Measurements from ENCODE around the gene SPTBN1. TPM values are rescaled to one million over a fixed set of nuclear protein-coding genes. Genes with fewer than 3 reads are reported as not detected.

The SPTBN1 gene
- total and polyA plus RNA-seq, 8 donors, result 28.7 to 475 (median 193) TPM

- 54 to 70% (median 62%) methylated on average over 2 of the region's 2 CpGs for WGBS, 5 donors
- H3K27ac ChIP-seq, result peak overlapping the region in 4 of 5 donors; percentile 5 to 58 (median 20)
- H3K4me3 ChIP-seq, result peak overlapping the region in 1 of 4 donors; percentile 9
- no peaks in the 10 kb centered on the region for H3K9me3 ChIP-seq
- H3K4me1 ChIP-seq, result peaks cover 47 to 95% (median 74%) of the 10 kb centered on the region in 4 donors
- intact Hi-C loops (cut with DNase I; ENCODE audit: low total_unique reads), result no loop called here
- no peaks in the 10 kb centered on the region for H3K36me3 ChIP-seq
- no peaks in the 10 kb centered on the region for H3K27me3 ChIP-seq
- no peak for TF ChIP-seq POLR2A (IDR thresholded peaks at IDR 0.05)
- TF ChIP-seq CTCF (IDR thresholded peaks at IDR 0.05), result no peak
- no peak for TF ChIP-seq EP300 (IDR thresholded peaks at IDR 0.05)
- TF ChIP-seq POLR2AphosphoS5 (IDR thresholded peaks at IDR 0.05), result no peak
- DNase-seq, result no peak
These were observed 108.3 kb downstream of the SPTBN1 start for GRCh38 chr2:54564439-54564838.

GRCh38 chr2:54565551-54565950 is 109.4 kb downstream of the SPTBN1 start:
- intact Hi-C loops (cut with DNase I; ENCODE audit: low total_unique reads), result no loop called here
- TF ChIP-seq CTCF (IDR thresholded peaks at IDR 0.05), result no peak
- TF ChIP-seq EP300 (IDR thresholded peaks at IDR 0.05), result no peak
- TF ChIP-seq POLR2A (IDR thresholded peaks at IDR 0.05), result no peak
- no peak for TF ChIP-seq POLR2AphosphoS5 (IDR thresholded peaks at IDR 0.05)
- no peak for DNase-seq
- Histone ChIP-seq H3K4me3 (no peak overlapping the region), H3K27me3 (no peaks in the 10 kb centered on the region), H3K4me1 (peaks cover 58 to 95% (median 82%) of the 10 kb centered on the region in 4 donors), H3K9me3 (no peaks in the 10 kb centered on the region), H3K36me3 (no peaks in the 10 kb centered on the region), H3K27ac (peak overlapping the region in 3 of 5 donors; percentile 3 to 58 (median 32))

GRCh38 chr2:54566896-54567295 is 110.8 kb downstream of the SPTBN1 start:
- no peaks in the 10 kb centered on the region for H3K9me3 ChIP-seq
- no peaks in the 10 kb centered on the region for H3K36me3 ChIP-seq
- TF ChIP-seq POLR2AphosphoS5 (IDR thresholded peaks at IDR 0.05) (no peak), CTCF (IDR thresholded peaks at IDR 0.05) (no peak), EP300 (IDR thresholded peaks at IDR 0.05) (no peak), POLR2A (IDR thresholded peaks at IDR 0.05) (no peak)
- WGBS, 5 donors, result 40 to 57% (median 47%) methylated on average over 1 of the region's 1 CpG
- H3K4me3 ChIP-seq, result no peak overlapping the region
- no peak for DNase-seq
- H3K27me3 ChIP-seq, result no peaks in the 10 kb centered on the region
- H3K4me1 ChIP-seq, result peaks cover 62 to 95% (median 85%) of the 10 kb centered on the region in 4 donors
- peak overlapping the region in 3 of 5 donors; percentile 7 to 94 (median 52) for H3K27ac ChIP-seq
- intact Hi-C loops (cut with DNase I; ENCODE audit: low total_unique reads), result no loop called here

GRCh38 chr2:54568876-54569321 is 112.8 kb downstream of the SPTBN1 start:
- Histone ChIP-seq H3K27me3 (no peaks in the 10 kb centered on the region), H3K36me3 (no peaks in the 10 kb centered on the region), H3K27ac (peak overlapping the region; percentile 58 to 94 (median 83)), H3K9me3 (no peaks in the 10 kb centered on the region), H3K4me1 (peaks cover 72 to 99% (median 89%) of the 10 kb centered on the region in 4 donors), H3K4me3 (peak overlapping the region in 1 of 4 donors; percentile 14)
- intact Hi-C loops (cut with DNase I; ENCODE audit: low total_unique reads), result no loop called here
- peak; percentile 73 to 88 for DNase-seq
- TF ChIP-seq EP300 (IDR thresholded peaks at IDR 0.05) (no peak), POLR2A (IDR thresholded peaks at IDR 0.05) (no peak), CTCF (IDR thresholded peaks at IDR 0.05) (no peak), POLR2AphosphoS5 (IDR thresholded peaks at IDR 0.05) (peak in 1 of 3 donors; percentile 25)
- 13 to 29% (median 20%) methylated on average over 5 of the region's 5 CpGs for WGBS, 5 donors

Data from stomach (tissue), 9 donors.